Tibial nerve (tissue), 4 donors: Measurements from ENCODE around the gene C14orf119. TPM values are rescaled to one million over a fixed set of nuclear protein-coding genes. Genes with fewer than 3 reads are reported as not detected.

ENCODE experiments used
- DNase-seq, 2 donors: peaks; one replicate each; pipeline ENCODE4 v3.0.0-alpha.2; 2019; ENCODE audit warnings: low spot score in 2 of 2
- H3K27ac ChIP-seq, 4 donors: fragments of 200-600 bp; sonication (generic) in 3 of 4; one replicate each; pipeline ENCODE4 v1.5.1; 2017 to 2019; ENCODE audit warnings: mild to moderate bottlenecking in 1 of 4
- H3K27me3 ChIP-seq, 2 donors: fragments of 200-600 bp; sonication (generic) in 1 of 2; one replicate each; pipeline versions ENCODE4 v1.5.1 to v1.6.0; 2017 to 2019
- H3K36me3 ChIP-seq, 3 donors: fragments of 200-600 bp; sonication (generic); one replicate each; pipeline ENCODE4 v1.5.1; 2018 to 2019
- H3K4me1 ChIP-seq, 4 donors: fragments of 200-600 bp; sonication (generic) in 3 of 4; one replicate each; pipeline ENCODE4 v1.5.1; 2017 to 2019
- H3K4me3 ChIP-seq, 4 donors: fragments of 200-600 bp; sonication (generic) in 3 of 4; one replicate each; pipeline ENCODE4 v1.5.1; 2017 to 2019; ENCODE audit warnings: mild to moderate bottlenecking in 1 of 4, moderate library complexity in 1 of 4
- H3K9me3 ChIP-seq, 4 donors: fragments of 200-600 bp; sonication (generic) in 3 of 4; one replicate each; pipeline ENCODE4 v1.5.1; 2017 to 2019
- EP300 ChIP-seq, 2 donors: sonication (generic); formaldehyde crosslinking; IDR thresholded peaks; one replicate each; pipeline ENCODE4 v1.6.1; 2017; ENCODE audit warnings: antibody characterized with exemption in 2 of 2, mild to moderate bottlenecking in 1 of 2
- POLR2A ChIP-seq, 2 donors: fragments of 450-650 bp; IDR thresholded peaks; one replicate each; pipeline ENCODE4 v1.6.1; 2017; ENCODE audit warnings: antibody characterized with exemption in 2 of 2, mild to moderate bottlenecking in 2 of 2, moderate library complexity in 2 of 2
- WGBS, 2 donors: methylation state at CpG; one replicate each; pipeline ENCODE4 v1.1.5; 2018; 5-methylcytosine and 5-hydroxymethylcytosine counted together
- total RNA-seq, 4 donors: library from RNA; depleted of rRNA; stranded (reverse); fragments of >200 nt; gene quantifications; one replicate each; pipeline ENCODE4 v1.1.0, GENCODE V29; 2016
- TF ChIP-seq, protein P1 (sequence below), 5 experiments: fragments of 200-600 bp in 3 of 5; fragments of 450-650 bp in 2 of 5; sonication (generic) in 3 of 5; IDR thresholded peaks; one replicate each; pipeline ENCODE4 v1.5.1; 2016 to 2019; ENCODE audit warnings: antibody characterized with exemption in 5 of 5, mild to moderate bottlenecking in 3 of 5, moderate library complexity in 2 of 5

Gene C14orf119
- total RNA-seq, 4 donors from 2014 or later = 15.5 to 35.1 (median 21.7) TPM

GRCh38 chr14:23051141-23052057 is 43.9 kb upstream of the C14orf119 start:
- no peak for DNase-seq
- 66 to 70% methylated on average over 5 of the region's 5 CpGs for WGBS, 2 donors

DNA sequence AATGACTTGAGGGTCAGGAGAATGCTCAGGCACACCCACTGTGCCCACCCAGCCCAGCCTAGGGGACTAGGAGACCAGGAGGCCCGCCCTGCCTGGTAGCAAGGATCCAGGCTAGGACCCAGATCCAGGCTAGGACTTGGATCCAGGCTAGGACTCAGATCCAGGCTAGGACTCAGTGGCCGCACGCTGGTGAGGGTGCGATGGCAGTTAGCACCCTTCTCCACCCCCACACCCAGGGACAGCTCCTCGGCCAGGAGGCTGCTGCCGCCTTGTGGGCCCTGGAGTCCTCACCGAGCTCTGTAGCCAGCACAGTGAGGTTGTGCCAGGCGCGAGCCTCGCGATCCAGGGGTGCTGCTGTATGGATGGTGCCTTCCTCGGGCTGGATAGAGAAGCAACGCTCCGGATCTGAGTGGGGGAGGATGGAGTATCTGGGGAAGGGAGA is 43.1 kb upstream of the C14orf119 start:
- Histone ChIP-seq H3K4me3 (no peak overlapping the region), H3K27ac (no peak overlapping the region), H3K4me1 (peaks cover 0 to 15% (median 7%) of the 10 kb centered on the region in 4 donors), H3K9me3 (no peaks in the 10 kb centered on the region), H3K27me3 (no peaks in the 10 kb centered on the region), H3K36me3 (no peaks in the 10 kb centered on the region)
- 61 to 63% methylated on average over 4 to 14 of the region's 14 CpGs for WGBS, 2 donors
- no peak for DNase-seq
- TF ChIP-seq POLR2A (IDR thresholded peaks at IDR 0.05) = no peak
- TF ChIP-seq, protein P1, sequence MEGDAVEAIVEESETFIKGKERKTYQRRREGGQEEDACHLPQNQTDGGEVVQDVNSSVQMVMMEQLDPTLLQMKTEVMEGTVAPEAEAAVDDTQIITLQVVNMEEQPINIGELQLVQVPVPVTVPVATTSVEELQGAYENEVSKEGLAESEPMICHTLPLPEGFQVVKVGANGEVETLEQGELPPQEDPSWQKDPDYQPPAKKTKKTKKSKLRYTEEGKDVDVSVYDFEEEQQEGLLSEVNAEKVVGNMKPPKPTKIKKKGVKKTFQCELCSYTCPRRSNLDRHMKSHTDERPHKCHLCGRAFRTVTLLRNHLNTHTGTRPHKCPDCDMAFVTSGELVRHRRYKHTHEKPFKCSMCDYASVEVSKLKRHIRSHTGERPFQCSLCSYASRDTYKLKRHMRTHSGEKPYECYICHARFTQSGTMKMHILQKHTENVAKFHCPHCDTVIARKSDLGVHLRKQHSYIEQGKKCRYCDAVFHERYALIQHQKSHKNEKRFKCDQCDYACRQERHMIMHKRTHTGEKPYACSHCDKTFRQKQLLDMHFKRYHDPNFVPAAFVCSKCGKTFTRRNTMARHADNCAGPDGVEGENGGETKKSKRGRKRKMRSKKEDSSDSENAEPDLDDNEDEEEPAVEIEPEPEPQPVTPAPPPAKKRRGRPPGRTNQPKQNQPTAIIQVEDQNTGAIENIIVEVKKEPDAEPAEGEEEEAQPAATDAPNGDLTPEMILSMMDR (IDR thresholded peaks at IDR 0.05) = no peak
- no peak for TF ChIP-seq EP300 (IDR thresholded peaks at IDR 0.05)

More at GRCh38 chr14:23051141-23052057, 43.9 kb upstream of the C14orf119 start:
- H3K36me3 ChIP-seq = no peaks in the 10 kb centered on the region
- no peak overlapping the region for H3K4me3 ChIP-seq
- H3K27ac ChIP-seq = no peak overlapping the region
- H3K9me3 ChIP-seq = no peaks in the 10 kb centered on the region
- TF ChIP-seq POLR2A (IDR thresholded peaks at IDR 0.05) = no peak
- TF ChIP-seq, protein P1 (IDR thresholded peaks at IDR 0.05) = no peak
- TF ChIP-seq EP300 (IDR thresholded peaks at IDR 0.05) = no peak
- no peaks in the 10 kb centered on the region for H3K27me3 ChIP-seq
- H3K4me1 ChIP-seq = peaks cover 0 to 7% (median 2%) of the 10 kb centered on the region in 4 donors

DNA sequence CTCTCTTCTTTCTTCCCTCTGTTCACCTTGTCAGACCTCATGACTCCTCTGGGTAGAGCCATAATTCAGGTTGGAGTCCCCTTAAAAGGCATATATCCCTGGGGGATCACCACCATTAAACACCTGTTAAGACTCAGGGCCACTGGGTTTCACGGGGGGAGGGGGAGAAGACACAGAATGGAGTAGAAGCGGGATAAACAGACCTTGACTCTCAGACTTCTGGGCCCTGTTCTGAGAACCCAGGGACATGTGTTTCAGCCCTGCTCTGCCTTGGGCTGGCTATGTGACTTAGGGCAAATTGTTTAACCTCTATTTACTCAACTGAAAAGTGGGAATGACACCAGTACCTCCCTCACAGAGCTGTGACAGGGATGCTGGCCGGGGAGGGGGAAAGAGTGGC is 42.6 kb upstream of the C14orf119 start:
- DNase-seq = no peak
- Histone ChIP-seq H3K9me3 (no peaks in the 10 kb centered on the region), H3K36me3 (no peaks in the 10 kb centered on the region), H3K27me3 (no peaks in the 10 kb centered on the region), H3K27ac (no peak overlapping the region), H3K4me3 (no peak overlapping the region), H3K4me1 (peaks cover 0 to 17% (median 7%) of the 10 kb centered on the region in 4 donors)
- no peak for TF ChIP-seq POLR2A (IDR thresholded peaks at IDR 0.05)
- TF ChIP-seq, protein P1 (IDR thresholded peaks at IDR 0.05) = no peak
- no peak for TF ChIP-seq EP300 (IDR thresholded peaks at IDR 0.05)
- 73 to 74% methylated on average over 3 of the region's 3 CpGs for WGBS, 2 donors

DNA sequence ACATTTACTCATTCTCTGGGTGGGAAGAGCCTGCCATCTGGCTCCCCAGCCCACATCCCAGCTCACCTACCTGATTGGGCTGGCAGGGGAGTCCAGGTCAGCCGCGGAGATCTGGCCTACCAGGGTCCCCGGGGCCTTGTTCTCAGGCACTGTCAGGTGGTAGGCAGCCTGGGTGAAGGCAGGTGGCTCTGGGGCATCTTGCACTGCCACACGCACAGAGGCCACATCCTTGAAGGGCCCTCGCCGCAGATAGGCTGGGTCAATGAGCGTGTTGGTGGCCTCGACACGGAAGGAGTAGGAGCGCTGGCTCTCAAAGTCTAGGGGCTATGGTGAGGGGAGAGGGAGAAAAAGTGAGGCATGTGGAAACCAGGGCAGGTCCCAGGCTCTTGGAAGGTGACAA is 41.9 kb upstream of the C14orf119 start:
- DNase-seq = no peak
- TF ChIP-seq, protein P1 (IDR thresholded peaks at IDR 0.05) = no peak
- TF ChIP-seq POLR2A (IDR thresholded peaks at IDR 0.05) = no peak
- TF ChIP-seq EP300 (IDR thresholded peaks at IDR 0.05) = no peak
- Histone ChIP-seq H3K9me3 (no peaks in the 10 kb centered on the region), H3K27me3 (no peaks in the 10 kb centered on the region), H3K4me3 (no peak overlapping the region), H3K4me1 (peaks cover 0 to 23% (median 7%) of the 10 kb centered on the region in 4 donors), H3K36me3 (no peaks in the 10 kb centered on the region), H3K27ac (no peak overlapping the region)
- 89 to 97% methylated on average over 10 of the region's 10 CpGs for WGBS, 2 donors
